Gastrocnemius medialis (tissue), 4 donors: ENCODE results near the gene LIMCH1.

Source experiments
- POLR2A ChIP-seq, 2 donors: fragments of 450-650 bp; IDR thresholded peaks; one replicate each; pipeline ENCODE4 v1.6.1; 2017; ENCODE audit warnings: antibody characterized with exemption in 2 of 2, mild to moderate bottlenecking in 2 of 2, moderate library complexity in 2 of 2
- TF ChIP-seq, protein P1 (sequence below), 5 experiments: fragments of 450-650 bp in 3 of 5; fragments of 200-600 bp in 2 of 5; sonication (generic) in 2 of 5; IDR thresholded peaks in 4 of 5; conservative IDR thresholded peaks in 1 of 5; 1 replicate in 4 of 5; 2 replicates in 1 of 5; pipeline ENCODE4 v1.5.1; 2016 to 2019; ENCODE audit warnings: antibody characterized with exemption in 5 of 5, mild to moderate bottlenecking in 3 of 5, moderate library complexity in 3 of 5

DNA sequence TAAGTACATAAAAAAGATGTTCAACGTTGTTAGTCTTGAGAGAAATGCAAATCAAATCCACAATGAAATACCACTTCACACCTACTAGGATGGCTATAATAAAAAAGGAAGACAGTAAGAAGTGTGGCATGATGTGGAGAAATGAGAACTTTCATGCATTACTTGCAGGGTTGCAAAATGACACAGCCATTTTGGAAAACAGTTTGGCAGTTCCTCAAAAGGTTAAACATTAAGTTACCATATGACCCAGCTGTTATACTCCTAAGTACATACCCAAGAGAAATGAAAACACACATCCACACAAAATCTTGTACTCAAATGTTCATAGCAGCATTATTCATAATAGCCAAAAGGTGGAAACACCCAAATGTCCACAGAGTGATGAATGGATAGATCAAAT, 25.8 kb upstream of the LIMCH1 start:
- TF ChIP-seq, protein P1, sequence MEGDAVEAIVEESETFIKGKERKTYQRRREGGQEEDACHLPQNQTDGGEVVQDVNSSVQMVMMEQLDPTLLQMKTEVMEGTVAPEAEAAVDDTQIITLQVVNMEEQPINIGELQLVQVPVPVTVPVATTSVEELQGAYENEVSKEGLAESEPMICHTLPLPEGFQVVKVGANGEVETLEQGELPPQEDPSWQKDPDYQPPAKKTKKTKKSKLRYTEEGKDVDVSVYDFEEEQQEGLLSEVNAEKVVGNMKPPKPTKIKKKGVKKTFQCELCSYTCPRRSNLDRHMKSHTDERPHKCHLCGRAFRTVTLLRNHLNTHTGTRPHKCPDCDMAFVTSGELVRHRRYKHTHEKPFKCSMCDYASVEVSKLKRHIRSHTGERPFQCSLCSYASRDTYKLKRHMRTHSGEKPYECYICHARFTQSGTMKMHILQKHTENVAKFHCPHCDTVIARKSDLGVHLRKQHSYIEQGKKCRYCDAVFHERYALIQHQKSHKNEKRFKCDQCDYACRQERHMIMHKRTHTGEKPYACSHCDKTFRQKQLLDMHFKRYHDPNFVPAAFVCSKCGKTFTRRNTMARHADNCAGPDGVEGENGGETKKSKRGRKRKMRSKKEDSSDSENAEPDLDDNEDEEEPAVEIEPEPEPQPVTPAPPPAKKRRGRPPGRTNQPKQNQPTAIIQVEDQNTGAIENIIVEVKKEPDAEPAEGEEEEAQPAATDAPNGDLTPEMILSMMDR (IDR thresholded peaks at IDR 0.05 in 4 of 5, conservative IDR thresholded peaks at IDR 0.05 in 1 of 5): no peak
- TF ChIP-seq POLR2A (IDR thresholded peaks at IDR 0.05): no peak
